Right forelimb (tissue), 1 donor: ENCODE measurements around the gene UNC5A.

ENCODE experiments used
- DNase-seq: peaks from one replicate; pipeline ENCODE4 v3.0.0-alpha.2; 2018

UNC5A gene

DNA sequence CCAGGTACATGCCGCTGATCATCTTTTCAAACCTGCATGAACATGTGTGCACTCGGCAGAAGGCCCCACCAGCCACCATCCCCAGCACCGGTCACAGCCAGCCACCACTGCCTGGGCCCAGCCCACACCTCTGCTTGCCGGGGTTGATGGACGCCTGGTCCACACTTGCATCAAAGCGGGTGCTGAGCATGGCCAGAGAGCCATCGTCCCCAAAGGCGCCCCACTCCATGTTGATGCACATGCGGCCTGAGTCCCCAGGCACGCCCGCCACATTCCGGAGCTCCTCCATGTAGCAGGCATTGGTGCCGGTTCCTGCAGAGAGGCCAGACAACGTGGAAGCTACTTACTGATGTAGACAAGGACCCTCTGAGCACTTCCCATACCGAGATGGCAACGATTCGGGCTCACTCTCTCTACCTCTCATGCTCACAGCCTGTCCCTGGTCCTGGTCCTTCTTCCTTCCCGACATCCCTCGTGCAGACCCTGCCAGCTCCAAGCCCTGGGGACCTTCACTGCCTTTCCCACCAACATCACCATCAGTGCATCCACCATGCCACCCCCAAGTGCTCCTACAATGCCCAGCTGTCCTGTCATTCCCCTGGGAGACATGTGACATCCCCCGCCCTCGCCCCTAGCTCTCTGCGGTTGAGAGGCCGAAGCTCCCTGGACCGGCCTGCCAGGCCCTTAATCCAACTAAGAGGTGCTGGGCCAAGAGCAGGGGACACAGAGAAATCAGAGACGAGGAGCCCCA is 71.6 kb downstream of the UNC5A start:
- DNase-seq = no peak

DNA sequence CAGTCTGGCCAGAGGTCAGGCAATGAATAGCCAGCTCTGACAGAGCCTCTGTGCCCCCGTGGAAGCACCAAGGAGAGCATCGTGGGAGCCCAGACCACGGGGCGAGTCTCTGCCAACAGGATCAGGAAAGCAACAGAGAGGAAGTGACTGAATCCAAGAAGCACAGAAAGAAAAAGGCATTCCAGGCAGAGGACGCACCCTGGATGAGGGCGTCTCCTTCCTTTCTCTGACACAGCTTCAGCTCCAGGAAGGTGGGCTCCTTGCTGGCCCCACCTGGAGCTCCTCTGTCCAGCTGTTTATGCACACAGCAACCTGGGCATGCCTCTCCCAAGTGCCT is 72.2 kb downstream of the UNC5A start:
- no peak for DNase-seq

DNA sequence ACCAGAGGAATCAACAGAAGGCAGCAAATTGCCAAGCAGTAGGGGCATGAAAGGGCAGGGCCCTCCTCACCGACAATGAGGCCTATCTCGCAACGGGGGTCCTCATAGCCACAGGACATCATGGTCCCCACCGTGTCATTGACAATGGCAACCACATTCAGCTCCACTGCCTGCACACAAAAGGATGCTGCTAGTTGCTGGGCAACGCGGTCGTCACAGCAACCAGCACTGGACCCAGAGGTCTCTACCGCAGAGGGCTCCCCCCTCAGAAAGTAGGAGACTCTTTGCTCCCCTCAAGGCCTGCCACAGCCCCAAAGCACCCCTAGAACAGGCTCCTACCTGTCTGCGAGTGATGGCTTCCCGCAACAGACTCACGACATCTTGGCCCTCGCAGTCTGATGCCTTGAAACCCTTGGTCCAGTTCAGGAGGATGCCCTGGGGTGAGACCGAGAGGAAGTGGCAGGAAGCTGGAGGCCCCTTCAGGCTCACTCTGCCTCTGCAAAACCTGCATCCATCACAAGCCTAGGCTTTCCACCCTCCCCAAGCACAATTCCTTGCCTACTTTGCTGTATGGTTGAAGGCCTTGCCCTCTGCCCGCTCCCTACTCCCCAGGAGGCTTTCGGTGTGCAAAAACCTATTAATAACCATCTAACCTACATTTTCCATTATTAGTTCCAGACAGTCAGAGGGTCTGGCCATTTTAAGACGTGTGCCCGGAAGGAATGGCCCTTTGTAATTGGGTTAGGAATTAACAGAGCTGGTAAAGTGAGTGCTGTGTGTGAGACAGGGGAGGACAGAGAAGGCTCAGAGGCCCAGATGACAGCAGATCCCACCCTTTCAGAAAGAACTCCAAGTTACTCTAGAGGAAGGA is 73.6 kb downstream of the UNC5A start:
- DNase-seq = no peak

DNA sequence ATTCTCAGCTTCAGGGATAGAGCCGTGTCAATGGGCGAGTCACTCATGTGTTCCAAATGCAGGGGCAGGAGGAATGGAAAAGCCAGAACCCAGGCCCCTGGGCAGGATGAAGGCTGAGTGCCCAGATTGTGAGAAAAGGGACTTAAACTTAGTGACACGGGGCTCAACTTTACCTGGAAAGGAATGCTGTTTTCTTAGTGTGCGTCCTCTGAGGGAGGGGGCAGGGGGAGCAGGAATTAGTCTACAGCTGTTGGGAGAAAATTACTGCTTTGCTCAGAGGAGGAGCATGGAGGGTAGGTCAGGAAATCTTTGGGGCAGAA is 74.2 kb downstream of the UNC5A start:
- no peak for DNase-seq

DNA sequence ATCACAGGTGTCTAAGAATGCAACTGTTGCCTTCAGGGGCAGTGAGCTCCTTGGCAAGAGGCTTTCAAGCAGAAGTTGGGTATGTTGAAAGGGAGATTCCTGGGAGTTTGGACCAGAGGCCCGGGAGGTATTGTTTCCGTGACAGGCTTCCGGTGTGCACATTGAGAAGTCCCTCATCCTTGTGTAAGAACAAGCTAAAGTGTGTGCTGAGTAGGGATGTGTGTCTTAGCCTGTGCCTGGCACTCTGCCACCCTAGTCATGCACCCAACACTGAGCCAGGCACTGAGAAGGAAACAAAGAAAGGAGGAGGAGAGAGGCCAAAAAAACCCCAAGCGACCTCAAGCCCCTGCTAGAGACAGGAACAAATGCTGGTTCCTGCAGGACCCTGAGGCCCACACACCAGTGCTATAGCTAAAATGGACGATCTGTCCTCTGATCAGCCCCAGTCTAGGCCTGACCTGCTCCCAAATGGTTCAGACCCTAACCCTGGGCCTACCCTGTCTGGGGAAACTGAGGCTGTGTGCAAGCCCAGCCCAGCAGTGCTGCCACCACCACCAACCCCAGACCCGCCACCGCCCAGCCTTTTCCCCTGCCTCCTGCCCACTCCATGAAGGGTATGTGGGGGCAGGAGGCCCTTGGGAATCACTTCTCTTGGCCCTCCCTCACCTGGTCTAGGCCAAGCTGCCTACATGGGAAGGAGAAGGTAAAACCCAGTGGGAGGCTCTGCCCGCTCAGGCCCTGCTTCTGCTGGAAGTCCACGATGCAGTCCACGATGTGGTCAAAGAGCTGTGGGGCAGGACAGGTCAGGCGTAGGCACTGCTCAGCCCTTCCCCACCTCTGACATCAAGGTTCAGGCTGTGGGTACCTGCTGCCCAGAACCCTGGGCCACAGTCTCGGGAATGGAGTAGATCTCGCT is 76.2 kb downstream of the UNC5A start:
- no peak for DNase-seq

DNA sequence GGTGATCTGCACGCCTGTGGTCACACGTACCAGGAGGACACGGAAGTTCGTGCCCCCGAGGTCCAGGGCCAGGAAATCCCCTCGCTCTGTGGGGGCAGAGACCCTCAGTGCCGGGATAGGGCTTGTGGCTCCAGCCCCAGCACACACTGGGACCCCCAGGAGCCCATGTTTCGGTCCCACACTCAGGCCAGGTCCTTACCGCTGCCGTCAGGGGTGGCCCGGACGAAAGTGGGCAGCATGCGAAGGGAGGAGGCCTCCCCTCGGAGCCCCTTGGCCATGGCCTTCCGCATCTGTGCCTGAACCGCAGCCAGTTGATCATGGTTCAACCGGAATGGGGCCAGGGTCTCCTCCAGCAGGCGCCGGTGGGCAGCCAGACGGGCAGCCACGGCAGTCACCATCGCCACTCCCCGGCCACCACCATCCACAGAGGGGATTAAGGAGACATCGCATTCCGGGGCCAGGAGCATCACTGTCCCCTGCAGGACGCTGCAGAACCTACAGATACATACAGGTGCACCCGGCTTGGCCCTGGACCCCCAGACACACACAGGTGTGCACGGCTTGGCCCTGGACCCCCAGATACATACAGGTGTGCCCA is 77.0 kb downstream of the UNC5A start:
- peak; percentile 10 for DNase-seq

DNA sequence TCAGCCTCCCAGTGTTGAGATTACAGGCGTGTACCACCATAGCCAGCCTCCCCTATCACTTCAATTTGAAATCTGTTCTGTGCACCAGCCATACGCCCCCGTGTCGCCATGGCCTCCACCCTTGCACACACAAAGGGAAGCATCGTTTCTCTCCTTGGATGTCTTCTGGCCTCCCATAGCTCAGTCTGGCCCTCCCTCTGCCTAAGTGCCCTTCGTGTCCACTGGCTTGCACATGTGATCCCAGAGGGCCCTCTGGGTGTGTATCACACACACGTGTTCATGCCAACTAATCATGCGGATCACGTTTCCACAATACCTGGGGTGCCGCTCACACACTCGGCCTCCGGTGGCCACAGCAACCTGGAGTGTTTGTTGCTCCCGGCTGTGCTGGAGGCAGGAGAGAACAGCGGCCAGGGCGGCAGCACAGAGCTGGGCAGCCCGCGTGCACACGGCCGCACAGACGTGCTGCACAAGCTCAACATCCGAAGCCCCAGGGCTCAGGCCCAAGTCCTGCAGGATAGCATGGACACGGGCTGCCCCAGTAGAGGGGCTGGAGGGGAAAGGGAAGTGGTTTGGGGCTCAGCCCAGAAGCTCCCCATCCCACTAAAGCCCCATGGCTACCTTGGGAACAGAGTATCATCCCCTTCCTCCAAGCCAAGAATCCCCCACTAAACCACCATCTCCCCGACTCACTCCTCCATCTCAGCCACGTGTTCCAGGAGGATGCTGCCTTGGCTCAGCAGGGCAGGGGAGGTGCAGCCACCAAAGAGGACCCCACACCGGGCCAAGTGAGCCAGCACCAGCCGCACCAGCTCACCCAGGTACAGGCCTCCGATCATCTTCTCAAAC is 77.9 kb downstream of the UNC5A start:
- peak; percentile 35 for DNase-seq

DNA sequence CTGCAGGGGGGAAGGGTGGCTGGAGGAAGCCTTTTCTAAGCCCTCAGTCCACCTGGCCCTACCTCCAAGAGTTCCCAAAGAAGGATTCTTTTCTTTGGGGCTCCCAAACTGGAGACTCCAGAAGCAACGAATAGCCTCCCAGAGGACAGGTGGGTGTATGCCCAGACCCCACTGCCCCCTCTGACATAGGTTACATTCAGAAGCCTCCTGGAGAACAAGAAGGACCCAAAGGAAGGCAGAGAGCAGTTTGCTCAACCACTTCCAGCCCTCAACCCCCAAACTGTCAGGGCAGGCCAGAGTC is 78.5 kb downstream of the UNC5A start:
- DNase-seq = peak; percentile 4

DNA sequence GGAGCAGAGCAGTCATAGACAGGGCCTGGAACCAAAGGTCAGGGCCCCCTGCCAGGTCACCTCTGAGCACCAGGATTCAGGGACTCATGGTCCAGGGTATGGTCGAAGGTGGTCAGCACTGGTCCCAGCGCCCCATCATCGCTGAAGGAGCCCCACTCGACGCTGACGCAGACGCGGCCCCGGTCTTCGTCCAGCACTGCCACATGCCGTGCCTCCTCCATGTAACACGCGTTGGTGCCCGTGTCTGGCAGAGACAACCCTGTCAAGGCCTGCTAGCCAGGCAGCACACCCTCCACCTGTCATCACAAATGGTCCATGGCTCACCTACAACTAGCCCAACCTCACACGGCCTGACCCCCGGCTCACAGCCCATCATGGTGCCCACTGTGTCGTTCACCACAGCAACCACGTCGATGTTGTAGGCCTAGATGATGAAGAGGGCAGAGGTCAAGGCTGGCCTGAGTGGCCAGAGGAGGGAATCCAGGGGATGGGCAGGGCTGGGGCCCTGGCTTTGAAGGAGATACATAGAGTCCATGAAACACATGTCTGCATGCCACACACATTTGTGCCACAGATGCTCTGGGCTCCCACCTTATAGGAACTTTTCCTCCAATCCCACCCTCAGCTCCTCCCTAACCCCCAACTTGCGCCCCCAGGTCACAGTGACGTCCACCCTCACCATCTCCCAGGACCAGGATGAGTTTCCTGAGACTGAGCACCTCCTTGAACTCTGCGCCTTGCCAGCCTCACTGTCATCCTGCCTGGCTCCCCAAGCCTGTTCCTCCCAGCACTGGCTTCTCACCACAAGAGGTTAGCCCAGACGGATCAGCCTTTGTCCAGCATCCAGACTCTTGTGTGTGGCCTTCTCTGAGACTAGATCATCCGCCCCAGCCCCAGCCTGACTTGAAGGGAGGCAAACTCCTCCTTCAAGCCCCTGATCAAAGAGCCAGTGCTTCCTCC is 79.2 kb downstream of the UNC5A start:
- DNase-seq = peak; percentile 24

DNA sequence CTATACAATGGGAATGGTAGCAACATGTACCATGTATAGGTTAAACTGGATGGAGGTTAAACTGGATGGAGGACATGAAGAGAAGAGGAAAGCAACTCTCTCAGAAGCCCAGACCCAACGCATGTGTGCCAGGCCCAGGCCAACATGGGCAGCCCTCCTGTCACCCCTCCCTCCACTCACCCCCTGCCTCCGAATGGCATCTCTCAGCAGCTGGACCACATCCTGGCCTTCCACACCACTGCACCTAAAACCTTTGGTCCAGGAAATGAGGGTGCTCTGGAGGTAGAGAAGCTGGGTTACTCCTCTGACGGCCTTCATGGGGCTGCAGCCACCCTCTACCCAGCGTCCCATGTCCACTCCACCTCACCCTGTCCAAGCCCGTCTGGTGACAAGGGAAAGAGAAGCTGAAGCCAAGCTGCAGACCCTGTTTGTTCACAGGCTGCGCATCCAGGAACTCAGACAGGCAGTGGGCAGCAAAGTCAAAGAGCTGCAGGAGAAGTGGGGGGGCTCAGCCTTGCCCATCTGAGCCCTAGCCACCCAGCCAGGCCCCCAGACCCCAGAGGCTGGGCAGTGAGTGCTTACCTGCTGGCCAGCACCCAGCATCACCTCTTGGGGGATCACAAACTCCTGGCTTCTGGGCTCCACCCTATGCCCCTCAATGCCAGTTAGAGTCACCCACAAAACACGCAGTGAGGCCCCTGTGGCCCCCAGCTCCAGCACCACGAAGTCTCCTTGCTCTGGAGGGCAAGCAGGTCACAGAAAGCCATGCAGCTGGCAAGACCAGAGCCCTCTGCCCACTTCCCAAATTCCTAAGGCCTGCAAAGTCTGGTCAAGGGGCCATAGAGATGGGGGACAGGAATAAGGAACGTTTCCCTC is 80.3 kb downstream of the UNC5A start:
- DNase-seq = peak; percentile 16

DNA sequence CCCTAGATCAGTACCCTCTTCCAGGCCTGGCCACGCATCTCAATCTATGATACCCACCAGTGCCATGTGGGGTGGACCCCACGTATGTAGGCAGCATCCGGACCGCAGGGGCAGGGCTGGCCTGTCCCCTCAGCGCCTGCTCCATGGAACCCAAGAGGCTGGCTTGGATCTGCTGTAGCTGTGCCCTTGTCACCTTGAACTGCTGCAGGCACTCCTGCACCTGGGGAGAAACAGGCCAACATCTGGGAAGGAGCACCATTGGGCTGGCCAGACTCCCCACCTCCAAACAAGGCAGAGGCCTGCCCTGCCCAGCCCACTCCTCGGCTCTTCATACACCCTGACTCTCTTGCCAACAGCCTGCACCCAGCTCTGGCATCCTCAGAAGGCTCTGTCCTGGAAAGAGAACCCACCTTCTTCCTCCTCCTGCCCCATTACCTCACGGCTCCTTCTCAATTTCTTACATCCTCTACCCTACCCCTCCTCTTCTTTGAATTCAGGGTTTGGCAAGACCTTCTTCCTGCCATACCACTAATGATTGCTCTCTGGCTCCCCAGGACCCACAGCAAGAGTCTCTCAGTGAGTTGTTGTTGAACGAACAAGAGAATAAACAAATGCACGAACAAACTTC is 81.1 kb downstream of the UNC5A start:
- peak; percentile 22 for DNase-seq

DNA sequence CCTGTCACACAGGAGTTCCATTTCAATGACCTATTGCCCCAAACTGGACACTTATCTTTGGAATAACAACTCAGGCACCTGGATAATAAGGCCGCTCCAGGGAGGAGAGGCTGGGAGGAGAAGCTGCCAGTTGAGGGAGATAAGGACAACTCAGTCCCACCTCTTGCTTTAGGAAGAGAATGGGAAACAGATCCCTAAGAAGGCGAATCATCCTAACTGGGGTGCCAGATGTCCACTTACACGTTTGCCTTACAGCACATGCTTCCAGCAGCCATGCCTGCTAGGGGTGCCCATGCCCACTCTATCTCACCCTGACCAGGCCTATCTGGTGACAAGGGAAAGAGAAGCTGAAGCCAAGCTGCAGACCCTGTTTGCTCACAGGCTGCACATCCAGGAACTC is 82.3 kb downstream of the UNC5A start:
- DNase-seq = peak; percentile 27

DNA sequence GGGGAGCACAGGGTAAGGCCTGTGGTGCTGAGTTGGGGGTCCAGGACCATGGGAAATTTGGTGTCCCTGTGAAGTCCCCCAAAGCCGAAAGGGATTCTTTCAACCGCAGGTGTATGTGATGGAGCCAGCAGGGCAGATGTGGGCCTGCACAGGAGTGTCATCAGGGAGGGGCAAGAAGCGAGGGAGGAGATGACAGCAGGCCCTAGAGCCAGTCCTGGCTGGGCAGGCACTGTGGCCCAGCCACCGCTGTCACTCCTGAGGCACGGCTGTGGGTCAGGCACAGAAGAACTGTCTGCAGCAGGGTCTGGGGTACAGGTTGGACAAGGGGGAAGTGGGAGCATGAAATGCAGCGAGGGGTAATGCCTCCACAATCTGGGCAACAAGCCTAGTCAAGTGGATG is 83.9 kb downstream of the UNC5A start:
- DNase-seq = peak; percentile 27

DNA sequence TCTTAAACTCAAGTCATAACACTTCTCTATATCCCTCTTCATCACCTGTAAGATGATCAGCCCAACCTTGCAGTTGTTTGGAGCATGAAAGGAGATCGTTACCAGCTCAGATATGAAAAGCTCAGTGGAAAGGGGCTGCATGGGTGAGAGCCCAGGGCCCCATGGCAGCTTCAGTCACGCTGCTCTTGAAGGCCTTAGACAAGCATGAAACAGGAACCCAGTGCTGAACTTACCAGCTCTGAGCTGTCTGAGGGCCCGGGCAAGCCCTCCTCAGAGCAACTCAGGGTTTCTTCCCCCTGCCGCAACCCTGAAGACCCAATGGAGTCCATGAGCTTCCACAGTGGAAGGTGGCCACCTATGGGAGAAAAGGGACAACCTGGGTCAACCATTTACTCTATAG is 85.5 kb downstream of the UNC5A start:
- no peak for DNase-seq

DNA sequence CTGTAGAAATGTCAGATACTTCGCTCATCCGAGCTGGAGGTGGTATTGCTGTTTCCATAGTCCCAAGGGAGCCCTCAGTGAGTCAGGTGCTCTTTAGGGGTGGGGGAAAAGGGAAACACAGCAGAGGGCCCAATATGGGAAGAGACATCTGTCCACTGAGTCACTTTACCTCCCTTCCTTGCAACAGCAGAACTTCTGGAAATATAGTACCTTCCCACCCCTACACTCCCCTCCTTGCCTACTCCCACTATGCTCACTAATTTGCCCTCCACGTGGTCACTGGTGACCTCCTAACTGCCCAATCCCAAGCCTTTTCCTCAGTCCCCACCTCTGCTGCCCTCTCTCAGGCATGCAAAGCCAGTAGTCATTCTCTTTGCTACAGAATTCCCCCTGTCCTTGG is 86.9 kb downstream of the UNC5A start:
- no peak for DNase-seq

DNA sequence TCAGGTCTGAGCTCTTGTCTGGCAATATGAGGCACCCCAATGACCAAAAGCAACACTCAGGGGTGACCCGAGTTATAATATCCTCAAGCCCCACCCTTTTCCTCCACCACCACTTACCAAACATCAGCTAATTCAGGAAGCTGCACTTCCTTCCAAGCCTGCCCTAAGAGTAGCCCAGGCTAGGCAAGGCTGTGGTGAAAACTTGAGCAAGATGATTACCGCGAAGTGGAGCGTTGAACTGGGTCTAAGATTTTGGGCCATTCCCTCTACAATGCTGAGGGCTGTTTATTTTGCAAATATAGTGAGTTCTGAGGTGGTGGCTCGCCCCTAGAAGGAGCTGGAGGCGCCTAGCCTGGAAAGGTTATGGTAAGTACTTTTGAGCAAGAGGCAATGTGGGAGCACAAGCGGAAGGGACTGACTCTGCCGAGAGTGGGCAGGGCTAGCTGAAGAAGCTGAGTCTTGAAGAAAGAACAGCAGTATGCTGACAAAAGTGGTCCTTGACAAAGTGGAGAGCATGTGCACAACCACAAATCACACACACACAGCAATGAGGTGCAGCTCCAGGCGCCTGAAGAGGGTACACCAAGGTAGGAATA is 89.0 kb downstream of the UNC5A start, which contains the start of gene HK3:
HK3 (minus strand) TSS at position 51 of the 596 bp plus-strand sequence. CDS start 3,187 bp downstream, outside the sequence.
- no peak for DNase-seq

DNA sequence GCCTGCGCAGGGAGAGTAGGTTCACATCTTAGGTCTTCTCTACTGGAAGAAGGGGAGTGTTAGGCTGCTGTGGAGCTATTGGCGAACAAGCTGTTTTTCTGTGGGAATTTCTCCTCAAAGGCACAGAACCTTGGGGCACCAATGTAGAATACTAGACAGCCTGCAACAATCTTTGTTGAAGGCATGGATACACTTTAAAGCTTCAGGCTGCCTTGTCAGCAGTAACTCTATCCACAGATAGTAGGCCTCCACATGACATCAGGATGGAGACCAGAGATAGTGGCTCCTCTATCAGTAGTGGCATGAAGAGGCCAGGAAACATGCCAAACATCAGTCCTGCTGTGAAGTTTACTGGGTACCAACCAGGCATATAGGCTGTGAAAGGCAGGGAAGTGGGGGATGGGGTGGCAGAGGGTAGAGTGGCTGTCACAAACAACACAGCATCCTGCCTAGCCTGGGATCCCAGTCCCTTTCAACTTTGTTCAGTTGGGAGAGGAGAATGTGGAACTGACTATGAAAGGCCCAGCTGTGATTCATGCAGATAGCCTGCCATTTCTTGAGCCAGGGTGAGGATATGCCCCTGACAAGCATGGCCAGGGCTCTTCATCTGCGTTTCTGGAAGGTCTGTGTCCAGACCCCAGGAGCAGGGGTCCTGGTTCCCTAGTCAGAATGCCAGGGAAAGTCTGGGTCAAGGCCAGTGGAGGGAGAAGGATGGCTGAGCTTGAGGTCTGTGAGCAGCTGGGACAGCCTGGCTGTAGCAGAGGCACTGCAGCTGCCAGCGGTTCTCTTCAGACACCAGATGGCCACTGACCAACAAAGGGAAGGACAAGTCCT is 89.8 kb downstream of the UNC5A start:
- DNase-seq = no peak

DNA sequence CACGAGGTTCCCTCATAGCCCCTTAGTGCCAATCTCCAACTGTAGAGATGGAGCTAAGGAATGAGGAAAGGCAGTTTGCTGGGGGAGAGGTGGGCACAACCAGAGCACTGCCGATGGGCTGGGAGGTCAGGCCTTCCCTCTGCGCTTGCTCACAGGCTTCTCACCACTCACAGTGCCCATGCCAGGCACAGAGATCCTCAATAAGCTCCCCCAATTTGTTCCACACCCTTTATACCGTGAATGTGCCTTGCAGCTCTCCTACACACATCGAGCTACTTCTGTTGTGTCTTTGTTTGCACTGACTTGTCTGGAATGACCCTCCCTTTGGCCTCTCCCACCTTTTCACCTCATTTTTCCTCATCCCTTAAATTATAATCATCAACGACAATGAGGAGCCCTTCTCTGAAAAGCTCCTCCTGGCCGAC is 90.4 kb downstream of the UNC5A start:
- DNase-seq = no peak
